AG10803 (cell line): ENCODE results near the gene SCN5A.

Experiments
- DNase-seq: peaks from one replicate; pipeline ENCODE4 v3.0.0; 2010; ENCODE audit warnings: low read depth
- H3K4me3 ChIP-seq: 2 replicates; pipeline ENCODE4 v1.5.1; 2011; ENCODE audit warnings: mild to moderate bottlenecking, low read length, control low read depth
- CTCF ChIP-seq: conservative IDR thresholded peaks from 2 replicates; pipeline ENCODE4 v1.5.1; 2011; ENCODE audit warnings: mild to moderate bottlenecking, low read length, control low read depth, inconsistent platforms

The SCN5A gene

GRCh38 chr3:38542401-38543298 lies 106.8 kb downstream of the SCN5A start:
- TF ChIP-seq CTCF = no peak
- no peak overlapping the region for H3K4me3 ChIP-seq
- DNase-seq = no peak

GRCh38 chr3:38541806-38542205 lies 107.7 kb downstream of the SCN5A start:
- DNase-seq = no peak
- H3K4me3 ChIP-seq = no peak overlapping the region
- TF ChIP-seq CTCF = no peak

- no peak for TF ChIP-seq CTCF
- no peak overlapping the region for H3K4me3 ChIP-seq
- peak; percentile 11 for DNase-seq
Observed at GRCh38 chr3:38538773-38539353, 110.6 kb downstream of the SCN5A start.

GRCh38 chr3:38536671-38537070 lies 112.8 kb downstream of the SCN5A start:
- TF ChIP-seq CTCF = no peak
- H3K4me3 ChIP-seq = no peak overlapping the region
- no peak for DNase-seq

GRCh38 chr3:38534604-38535003 lies 114.9 kb downstream of the SCN5A start:
- no peak overlapping the region for H3K4me3 ChIP-seq
- DNase-seq = no peak
- no peak for TF ChIP-seq CTCF

- no peak for DNase-seq
- TF ChIP-seq CTCF = no peak
- H3K4me3 ChIP-seq = no peak overlapping the region
Observed at GRCh38 chr3:38534180-38534579, 115.3 kb downstream of the SCN5A start.

- no peak overlapping the region for H3K4me3 ChIP-seq
- no peak for TF ChIP-seq CTCF
- DNase-seq = no peak
Observed at GRCh38 chr3:38533285-38533976, 116.1 kb downstream of the SCN5A start.
